ENCODE measurements around the gene METRN.

DNA sequence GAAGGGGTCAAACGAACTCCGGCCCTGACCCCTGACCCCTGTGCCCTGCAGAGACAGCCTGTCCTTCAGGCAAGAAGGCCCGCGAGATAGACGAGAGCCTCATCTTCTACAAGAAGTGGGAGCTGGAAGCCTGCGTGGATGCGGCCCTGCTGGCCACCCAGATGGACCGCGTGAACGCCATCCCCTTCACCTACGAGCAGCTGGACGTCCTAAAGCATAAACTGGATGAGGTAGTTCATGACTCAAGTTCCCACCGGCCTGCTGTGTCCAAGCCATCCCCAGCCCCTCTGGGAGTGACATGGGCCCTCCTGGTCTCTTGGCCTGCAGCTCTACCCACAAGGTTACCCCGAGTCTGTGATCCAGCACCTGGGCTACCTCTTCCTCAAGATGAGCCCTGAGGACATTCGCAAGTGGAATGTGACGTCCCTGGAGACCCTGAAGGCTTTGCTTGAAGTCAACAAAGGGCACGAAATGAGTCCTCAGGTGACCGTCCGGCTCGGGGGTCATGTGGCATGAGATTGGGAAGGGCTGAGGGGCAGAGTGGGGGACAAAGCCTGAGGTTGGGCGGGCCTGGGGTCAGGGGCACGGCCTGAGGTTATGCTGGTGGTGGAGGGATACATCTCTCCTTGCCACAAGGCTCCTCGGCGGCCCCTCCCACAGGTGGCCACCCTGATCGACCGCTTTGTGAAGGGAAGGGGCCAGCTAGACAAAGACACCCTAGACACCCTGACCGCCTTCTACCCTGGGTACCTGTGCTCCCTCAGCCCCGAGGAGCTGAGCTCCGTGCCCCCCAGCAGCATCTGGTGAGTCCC lies 51.3 kb downstream of the METRN start:
- TF ChIP-seq, protein P1, sequence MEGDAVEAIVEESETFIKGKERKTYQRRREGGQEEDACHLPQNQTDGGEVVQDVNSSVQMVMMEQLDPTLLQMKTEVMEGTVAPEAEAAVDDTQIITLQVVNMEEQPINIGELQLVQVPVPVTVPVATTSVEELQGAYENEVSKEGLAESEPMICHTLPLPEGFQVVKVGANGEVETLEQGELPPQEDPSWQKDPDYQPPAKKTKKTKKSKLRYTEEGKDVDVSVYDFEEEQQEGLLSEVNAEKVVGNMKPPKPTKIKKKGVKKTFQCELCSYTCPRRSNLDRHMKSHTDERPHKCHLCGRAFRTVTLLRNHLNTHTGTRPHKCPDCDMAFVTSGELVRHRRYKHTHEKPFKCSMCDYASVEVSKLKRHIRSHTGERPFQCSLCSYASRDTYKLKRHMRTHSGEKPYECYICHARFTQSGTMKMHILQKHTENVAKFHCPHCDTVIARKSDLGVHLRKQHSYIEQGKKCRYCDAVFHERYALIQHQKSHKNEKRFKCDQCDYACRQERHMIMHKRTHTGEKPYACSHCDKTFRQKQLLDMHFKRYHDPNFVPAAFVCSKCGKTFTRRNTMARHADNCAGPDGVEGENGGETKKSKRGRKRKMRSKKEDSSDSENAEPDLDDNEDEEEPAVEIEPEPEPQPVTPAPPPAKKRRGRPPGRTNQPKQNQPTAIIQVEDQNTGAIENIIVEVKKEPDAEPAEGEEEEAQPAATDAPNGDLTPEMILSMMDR (IDR thresholded peaks at IDR 0.05) = no peak
- TF ChIP-seq POLR2A (IDR thresholded peaks at IDR 0.05) = no peak

Measured in Peyer's patch (tissue), 4 donors.